Measurements from ENCODE around the gene CTNND1.
"Not testable (repeated sequence)": the region's sequence is repeated elsewhere in the genome, so short reads cannot be mapped to it uniquely, and the experiment has no call there.

Gene CTNND1

DNA sequence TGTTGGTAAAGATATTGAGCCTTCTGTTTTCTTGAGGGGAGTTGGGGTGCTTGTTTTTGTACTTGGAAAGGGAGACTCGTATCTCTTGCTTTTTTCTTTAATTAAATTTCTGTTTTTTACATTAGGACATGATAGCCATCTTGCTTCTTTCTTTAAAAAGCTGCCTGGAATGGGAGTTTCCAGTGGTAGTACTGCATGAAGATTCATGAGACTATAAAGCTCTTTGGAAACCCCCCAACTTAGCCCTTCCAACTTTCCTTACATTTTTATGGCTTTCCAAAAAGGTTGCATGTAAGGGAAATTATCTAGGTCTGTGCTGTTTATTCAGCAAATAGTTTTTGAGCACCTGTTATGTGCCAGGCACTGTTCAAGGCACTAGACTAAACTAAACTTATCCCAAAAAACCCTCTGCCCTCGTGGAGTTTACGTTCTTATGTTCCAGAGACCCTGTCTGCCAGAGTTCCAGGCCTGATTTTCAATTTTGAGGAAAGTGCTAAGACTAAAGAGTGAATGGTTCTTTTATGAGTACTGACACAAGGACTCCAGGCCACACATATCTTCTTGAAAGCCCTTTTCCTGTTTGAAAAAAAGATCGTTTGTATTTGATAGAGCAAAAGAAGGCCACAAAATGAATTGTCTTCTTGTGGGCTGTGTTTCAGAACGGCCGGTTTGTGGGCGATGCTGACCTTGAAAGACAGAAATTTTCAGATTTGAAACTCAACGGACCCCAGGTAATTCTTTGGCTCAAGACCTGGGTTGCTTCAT is 31.9 kb downstream of the CTNND1 start:
- DNase-seq: no peak

DNA sequence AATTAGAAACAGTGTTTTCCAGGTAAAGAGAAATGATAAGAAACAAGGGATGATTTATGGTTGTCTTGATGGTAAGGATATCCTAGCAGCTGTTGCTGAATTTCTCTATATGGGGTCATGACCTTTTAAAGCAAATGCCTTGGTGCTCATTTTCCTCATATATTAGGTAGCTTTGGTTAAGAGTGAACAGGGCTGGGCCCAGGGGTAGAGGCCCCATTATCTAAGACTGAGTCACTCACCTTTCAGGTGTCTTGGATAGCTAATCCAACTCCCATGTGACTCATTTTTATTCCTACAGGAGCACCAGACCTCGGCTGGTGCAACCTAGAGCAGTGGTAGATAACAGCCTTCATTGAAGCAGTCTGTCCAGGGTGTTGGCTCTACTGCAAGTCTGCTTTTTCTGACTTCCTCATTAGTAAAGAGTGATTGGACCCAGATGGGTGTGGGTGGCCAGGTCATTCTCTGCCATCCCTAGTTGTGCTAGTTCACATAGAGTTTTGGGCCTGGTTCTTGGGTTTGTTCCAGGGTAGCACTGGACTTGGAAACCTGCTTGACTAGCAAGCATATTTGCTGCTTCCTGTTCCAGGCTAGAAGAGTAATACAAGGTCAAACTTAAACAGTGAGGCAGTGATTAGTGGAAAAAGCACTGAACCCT is 37.4 kb downstream of the CTNND1 start:
- no peak for DNase-seq

DNA sequence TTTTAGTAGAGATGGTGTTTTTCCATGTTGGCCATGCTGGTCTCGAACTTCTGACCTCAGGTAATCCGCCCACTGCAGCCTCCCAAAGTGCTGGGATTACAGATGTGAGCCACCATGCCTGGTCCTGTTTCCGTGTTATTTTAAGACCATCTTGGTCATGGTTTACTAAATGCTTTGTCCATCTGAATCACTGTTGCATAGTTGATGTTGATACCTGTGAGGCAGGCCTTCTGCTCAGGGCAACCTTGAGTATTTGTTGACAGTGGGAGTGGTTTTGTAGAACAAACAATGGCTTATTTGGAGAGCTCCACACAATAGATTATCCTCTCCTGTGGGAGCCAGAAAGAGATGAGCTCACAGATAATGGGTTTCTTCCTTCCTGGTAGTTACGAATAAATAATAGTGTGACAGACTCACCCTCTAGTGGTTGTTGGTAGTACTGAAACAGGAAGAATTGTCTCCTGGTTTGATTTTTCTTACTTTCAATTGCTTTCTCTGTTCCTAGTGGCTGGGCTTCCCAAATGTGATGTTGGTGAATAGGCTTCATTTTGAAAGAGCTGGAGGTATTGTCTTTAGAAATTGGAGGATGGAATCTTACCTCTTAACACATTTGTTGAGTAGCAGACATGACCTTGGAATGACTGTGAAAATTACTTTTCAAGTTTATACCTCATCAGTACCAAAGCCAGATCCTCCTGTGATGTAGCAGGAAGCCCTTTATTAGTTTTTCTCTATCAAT is 39.0 kb downstream of the CTNND1 start:
- DNase-seq: no peak

DNA sequence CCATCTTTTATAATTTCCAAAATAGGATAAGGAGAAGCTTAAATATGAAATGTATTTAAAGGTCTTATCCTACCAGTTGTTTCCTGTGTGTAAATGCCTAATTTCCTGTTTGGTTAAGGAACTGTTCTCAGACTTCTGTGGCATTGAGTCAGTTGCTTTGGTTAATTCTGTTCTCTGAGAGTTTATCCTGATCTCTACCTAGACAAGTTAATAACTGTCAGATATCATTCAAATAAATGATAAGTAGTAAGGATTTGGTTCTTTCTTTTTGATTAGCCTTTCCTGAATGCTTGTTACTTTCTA is 39.5 kb downstream of the CTNND1 start:
- no peak for DNase-seq

DNA sequence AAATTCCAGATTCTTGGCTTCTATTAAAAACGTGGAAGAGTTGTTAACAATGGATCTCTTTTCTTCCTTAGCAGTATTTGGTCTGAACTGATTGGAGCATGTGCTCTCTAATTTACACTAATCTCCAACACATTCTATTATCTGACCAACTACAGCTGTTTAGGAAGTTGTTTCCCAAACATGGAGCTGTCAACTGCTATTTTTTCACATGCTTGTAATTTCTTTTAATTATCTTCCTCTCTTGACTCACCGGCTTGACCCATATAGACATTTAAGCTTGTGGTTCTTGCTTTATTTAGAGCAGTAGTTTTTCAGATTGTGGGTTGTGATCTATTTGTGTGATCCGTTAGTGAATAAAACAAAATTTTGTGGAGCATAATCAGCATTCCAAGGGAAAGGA is 40.8 kb downstream of the CTNND1 start:
- no peak for DNase-seq

DNA sequence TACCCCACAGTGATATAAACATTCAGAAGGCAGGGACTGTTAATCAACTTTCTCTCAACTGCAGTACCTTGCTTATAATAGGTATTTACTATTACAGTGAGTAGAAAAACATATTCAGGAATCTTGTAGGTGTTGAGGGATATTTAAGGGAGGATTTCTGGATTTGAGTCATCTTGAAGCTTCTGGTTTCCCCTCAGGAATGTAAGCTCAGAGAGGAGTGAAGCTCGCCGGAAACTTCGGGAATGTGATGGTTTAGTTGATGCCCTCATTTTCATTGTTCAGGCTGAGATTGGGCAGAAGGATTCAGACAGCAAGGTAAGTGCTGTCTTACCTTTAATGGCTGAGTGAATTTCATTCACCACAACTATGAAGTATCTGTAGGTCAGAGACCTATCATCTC is 42.9 kb downstream of the CTNND1 start:
- DNase-seq: no peak

DNA sequence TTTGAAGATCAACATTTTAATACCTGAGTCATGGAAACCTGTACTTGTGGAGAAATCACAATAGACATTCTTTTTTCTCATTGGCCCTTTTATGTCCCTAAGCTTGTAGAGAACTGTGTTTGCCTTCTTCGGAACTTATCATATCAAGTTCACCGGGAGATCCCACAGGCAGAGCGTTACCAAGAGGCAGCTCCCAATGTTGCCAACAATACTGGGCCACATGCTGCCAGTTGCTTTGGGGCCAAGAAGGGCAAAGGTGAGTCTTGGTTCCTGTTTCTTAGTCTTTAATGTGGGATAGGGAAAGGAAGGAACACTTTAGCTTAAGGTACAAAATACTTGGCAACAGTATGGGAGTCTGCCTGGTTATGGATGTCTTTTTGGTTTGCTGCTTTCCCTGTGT is 44.2 kb downstream of the CTNND1 start:
- no peak for DNase-seq

DNA sequence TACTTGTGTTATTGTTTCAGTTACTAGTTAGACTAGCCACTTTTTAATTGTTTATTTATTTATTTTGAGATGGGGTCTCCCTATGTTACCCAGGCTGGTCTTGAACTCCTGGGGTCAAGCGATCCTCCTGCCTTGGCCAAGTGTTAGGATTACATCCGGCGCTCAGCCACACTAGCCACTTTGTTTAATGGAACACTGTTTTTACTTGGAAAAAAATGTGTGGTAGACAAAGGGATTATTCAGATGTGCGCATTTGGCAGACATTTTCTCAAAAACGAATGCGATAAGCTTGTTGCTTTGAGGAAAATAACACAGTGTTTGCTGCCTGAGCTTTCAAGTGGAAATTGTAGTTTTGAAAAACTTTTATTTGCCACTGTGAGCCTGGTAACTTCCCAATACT is 51.0 kb downstream of the CTNND1 start:
- DNase-seq: no peak

DNA sequence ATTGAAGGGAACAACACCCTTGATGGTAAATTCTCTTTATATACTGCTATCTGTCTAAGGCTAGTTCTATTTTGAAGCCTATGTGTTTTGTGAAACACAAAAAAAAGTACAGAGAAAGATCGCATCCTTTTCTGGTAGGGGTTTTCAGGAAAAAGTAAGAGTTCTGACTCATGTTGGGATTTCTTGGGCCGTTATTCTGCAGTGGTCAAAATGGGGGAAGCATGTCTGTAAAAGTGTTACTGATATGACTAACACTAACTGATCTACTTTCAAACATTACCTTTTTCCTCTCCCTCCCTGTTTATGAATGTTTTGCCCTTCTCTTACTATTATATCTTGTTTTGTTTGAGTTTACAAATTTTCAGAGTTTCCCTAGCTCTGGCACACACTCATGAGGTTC is 53.9 kb downstream of the CTNND1 start:
- no peak for DNase-seq

DNA sequence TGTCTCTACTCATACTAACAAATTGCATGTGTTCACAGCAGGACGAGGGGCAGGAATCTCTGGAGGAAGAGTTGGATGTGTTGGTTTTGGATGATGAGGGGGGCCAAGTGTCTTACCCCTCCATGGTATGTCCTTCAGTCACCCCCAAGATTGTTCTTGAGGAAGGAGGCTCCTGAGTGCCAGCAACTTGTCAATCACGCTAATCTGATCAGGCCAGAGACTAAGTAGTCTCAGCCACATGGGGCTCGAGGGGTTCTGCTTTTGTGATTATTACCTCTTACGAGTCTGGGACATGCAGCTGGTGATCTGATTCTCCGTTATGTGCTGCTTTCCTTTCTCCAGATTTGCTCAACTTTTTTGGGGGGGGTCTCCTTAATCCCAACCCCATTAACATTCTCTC is 54.3 kb downstream of the CTNND1 start:
- no peak for DNase-seq

DNA sequence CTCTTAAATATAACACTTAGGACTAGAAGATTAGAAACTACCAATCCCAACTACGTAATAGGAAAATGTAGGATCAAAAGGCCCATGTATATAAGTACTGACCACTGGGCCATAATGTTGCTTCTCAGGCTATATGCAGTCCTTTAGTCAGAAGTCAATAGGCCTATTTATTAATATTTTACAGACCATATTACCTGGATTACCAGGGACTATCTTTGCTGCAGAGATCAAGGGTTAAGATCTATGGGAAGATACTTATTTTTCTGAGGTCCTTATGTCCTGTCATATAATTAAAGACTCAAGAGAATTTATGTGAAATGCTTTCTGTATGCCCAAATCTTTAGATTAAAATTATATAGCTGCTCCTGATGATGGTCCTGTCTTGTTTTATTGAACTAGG is 57.2 kb downstream of the CTNND1 start:
- DNase-seq: no peak

DNA sequence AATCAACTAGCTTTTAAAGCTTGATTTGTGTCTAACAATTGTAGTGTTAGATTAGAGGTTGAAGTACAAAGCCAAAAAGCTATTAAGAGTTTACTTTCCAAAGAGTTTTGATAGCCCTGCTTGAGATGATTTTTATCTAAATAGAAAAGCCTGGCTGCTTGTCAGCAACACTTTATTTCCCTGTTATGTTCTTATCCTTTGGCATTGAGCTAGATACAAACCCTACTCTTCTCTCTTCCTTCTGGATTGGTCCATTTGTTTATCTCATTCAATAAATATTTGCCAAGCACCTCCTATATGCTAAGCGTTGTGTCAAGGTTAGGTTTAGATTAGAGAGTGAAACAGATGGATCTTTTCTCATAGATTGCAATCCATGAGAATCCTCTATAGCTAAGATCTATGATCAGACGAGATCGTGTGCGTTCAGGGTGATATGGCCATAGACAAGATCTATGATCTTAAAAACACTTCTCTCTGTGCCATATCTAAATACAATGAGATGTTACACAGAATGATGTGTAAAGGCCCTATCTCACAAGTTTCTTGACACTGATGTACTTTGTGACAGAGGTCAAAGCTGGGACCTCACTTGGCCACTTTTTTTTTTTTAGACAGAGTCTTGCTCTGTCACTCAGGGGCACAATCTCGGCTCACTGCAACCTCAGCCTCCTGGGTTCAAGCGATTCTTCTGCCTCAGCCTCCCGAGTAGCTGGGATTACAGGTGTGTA is 57.8 kb downstream of the CTNND1 start:
- no peak for DNase-seq

DNA sequence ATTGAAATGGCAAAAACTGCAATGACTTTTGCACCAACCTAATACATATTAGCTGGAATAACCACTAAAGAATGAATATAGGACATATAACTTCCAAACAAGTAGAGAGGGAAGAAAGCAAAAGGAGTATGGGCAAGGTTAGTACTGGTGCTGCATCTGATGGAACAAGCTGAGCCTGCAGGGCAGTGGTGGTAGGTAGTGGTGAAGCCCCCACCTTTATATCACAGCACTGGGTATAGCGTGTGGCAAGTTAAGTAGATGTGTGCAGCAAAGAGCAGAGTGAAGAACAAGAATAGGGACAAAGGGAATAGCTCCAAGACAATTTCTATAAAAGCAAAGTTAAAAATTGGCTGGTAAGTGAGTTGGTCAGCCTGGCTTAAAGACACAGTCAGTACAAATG is 62.3 kb downstream of the CTNND1 start:
- no peak for DNase-seq

DNA sequence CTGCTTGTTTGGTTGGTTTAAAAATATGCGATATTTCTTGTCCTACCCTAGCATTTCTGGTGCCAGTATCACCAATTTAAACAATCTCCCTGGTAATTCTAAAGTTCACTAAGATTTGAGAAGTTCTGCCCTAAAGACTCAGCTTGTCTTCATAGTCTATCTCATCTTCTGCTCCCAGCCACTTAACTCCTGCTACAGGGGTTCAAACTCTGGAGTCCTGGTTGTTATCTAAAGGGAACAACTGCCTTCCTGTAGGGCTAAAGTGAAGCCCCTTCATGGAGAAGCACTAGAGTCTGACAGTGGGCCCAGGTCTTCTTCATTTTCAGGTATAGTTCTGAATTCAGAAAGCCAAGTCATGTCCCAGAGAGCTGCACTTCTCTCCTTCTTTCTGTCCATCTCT is 73.2 kb downstream of the CTNND1 start:
- no peak for DNase-seq

DNA sequence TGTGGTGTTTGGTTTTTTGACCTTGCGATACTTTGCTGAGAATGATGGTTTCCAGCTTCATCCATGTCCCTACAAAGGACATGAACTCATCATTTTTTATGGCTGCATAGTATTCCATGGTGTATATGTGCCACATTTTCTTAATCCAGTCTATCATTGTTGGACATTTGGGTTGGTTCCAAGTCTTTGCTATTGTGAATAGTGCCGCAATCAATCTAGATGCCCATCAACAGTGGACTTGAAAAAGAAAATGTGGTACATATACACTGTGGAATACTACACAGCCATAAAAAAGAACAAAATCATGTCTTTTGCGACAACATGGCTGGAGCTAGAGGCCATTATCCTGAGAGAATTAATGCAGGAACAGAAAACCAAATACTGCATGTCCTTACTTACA is 77.0 kb downstream of the CTNND1 start:
- not testable (repeated sequence) for DNase-seq

DNA sequence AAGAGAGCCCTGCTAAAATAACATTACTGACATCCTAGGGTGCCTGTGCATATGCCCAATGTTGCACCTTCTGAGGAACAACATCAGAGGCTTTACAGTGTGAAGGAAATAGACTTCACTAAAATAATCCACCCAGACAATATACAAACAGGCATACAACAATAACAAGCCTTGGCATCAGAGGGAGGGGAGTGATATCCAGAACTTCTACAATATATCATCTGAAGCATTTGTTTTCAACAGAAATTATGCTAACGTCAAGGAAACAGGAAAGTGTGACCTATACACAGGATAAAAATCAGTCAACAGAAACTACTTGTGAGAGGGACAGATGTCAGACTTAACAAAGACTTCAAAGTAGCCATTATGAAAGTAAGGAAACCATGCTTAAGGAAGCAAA is 81.3 kb downstream of the CTNND1 start:
- no peak for DNase-seq

DNA sequence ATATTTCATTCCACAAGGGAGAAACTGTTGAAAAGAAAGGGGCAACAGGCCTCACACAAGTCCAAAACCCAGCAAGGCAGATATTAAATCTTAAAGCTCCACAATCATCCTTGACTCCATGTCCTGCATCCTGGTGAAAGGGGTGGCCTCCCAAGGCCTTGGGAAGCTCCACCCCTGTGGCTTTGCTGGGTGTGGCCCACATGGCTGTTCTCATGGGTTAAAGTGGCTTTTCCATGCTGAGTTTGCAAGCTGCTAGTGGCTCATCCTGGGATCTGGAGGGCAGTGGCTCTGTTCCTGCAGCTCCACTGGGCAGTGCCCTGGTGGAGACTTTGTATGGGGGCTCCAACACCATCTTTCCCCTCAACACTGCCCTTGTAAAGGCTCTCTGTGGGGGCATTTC is 106.4 kb downstream of the CTNND1 start:
- no peak for DNase-seq

DNA sequence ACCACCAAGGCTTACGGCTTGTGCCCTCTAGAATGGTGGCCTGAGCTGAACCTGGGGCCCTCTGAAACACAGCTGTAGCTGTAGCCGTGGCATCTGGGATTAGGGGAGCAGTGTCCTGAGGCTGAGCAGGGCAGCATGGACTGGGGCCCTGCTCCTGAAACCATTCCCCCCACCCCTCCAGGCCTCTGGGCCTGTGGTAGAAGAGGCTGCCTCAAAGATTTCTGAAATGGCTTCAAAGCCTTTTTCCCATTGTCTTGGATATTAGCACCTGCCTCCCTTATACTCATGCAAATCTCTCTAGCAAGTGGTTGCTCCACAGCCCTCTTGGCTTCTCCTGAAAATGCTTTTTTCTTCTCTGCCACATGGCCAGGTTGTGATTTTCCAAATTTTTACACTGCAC is 106.9 kb downstream of the CTNND1 start:
- DNase-seq: no peak
